Measurements from ENCODE around the gene SKP1.

SKP1 gene

GRCh38 chr5:134143431-134143830 is 33.3 kb downstream of the SKP1 start:
- CTCF ChIA-PET: interaction anchor here (0.6 to 11.4 kb wide), 2 partner anchors 15 to 102 kb away, joined by 3 to 219 read pairs; no protein-coding TSS in a partner anchor
- no peak for TF ChIP-seq CTCF (conservative IDR thresholded peaks at IDR 0.05; ENCODE audit: low read depth)
- no peak for DNase-seq (ENCODE audit: low spot score)
- H3K27ac ChIP-seq: peak overlapping the region; percentile 4; the same call in 1 of the 2 replicates
- POLR2A ChIA-PET (ENCODE audit: low non-redundant PET): no interaction called here

- ChIA-PET CTCF (interaction anchor here (0.7 to 11.4 kb wide), 2 partner anchors 8 to 102 kb away, joined by 3 to 219 read pairs; no protein-coding TSS in a partner anchor), POLR2A (ENCODE audit: low non-redundant PET) (no interaction called here)
- 0 out of 2 replicates have a peak overlapping the region, but pooled peaks have one; percentile 4 for H3K27ac ChIP-seq
- no peak for DNase-seq (ENCODE audit: low spot score)
- no peak for TF ChIP-seq CTCF (conservative IDR thresholded peaks at IDR 0.05; ENCODE audit: low read depth)
These were observed 33.9 kb downstream of the SKP1 start for GRCh38 chr5:134142806-134143205.

DNA sequence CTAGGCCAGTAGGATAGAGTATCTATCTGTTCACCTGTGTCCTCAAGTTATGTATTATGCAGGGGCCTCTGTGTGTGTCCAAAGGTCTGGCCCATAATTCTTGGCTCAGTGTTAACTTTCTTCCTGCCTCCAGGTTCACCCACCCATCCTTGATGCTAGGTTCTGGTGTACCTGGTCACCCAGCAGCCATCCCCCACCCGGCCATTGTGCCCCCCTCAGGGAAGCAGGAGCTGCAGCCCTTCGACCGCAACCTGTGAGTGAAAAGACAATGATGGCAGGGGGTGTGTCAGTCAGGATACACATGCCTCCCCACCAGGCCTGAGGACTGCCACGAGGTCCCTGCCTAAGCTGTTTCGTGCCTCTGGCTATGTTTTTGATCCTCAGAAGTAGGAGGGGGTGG is 34.7 kb downstream of the SKP1 start:
- DNase-seq (ENCODE audit: low spot score): no peak
- CTCF ChIA-PET: interaction anchor here (11.4 kb wide), 1 partner anchor 101 kb away, joined by 219 read pairs; no protein-coding TSS in a partner anchor
- TF ChIP-seq CTCF (conservative IDR thresholded peaks at IDR 0.05; ENCODE audit: low read depth): no peak
- POLR2A ChIA-PET (ENCODE audit: low non-redundant PET): no interaction called here
- peak overlapping the region; percentile 65 for H3K27ac ChIP-seq

- peak overlapping the region; percentile 65 for H3K27ac ChIP-seq
- ChIA-PET CTCF (interaction anchor here (0.5 to 11.4 kb wide), 9 partner anchors 11 to 700 kb away, joined by 3 to 219 read pairs (median 9); no protein-coding TSS in a partner anchor), POLR2A (ENCODE audit: low non-redundant PET) (no interaction called here)
- DNase-seq (ENCODE audit: low spot score): no peak
- TF ChIP-seq CTCF (conservative IDR thresholded peaks at IDR 0.05; ENCODE audit: low read depth): no peak
These were observed 35.3 kb downstream of the SKP1 start for GRCh38 chr5:134141331-134142050.

DNA sequence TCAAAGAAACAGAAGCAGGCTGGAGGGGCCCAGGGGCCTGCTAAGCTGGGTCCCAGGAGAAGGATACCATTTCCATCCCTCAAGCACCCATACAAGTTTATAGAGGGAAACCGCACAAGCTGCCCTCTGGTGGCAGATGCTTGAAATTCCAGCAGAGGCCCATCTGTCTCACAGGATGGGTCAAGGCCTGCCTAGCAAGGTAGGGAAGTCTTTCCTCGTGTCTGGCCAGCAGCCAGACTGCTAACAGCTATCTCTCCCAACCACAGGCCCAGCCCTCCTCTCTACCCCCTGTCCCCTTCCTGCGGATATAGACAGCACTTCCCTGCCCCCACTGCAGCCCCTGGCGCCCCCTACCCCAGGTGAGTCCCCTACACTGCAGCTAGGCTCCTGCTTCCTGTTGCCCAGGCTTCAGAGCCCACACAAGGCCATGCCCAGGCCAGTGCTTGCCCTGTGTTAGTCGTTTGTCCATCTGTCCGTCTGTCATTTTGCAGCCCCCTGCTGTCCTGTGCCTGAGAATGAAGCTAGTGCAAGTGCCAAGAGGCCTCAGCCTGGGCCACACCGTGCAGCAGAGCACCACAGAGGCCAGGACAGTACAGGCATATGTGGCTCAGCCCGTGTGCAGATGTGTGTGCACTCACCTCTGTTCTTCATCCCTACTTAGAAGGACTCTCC is 36.1 kb downstream of the SKP1 start:
- ChIA-PET CTCF (interaction anchor here (0.6 to 11.4 kb wide), 21 partner anchors 9 to 551 kb away, joined by 3 to 219 read pairs (median 5); no protein-coding TSS in a partner anchor), POLR2A (ENCODE audit: low non-redundant PET) (interaction anchor here (0.5 kb wide), 2 partner anchors 13 to 95 kb away, joined by 3 read pairs; no protein-coding TSS in a partner anchor)
- DNase-seq (ENCODE audit: low spot score): peak; percentile 93
- H3K27ac ChIP-seq: peak overlapping the region; percentile 65
- peak; percentile 93 for TF ChIP-seq CTCF (conservative IDR thresholded peaks at IDR 0.05; ENCODE audit: low read depth)

- ChIA-PET CTCF (interaction anchor here (0.6 to 11.4 kb wide), 18 partner anchors 9 to 151 kb away, joined by 3 to 219 read pairs (median 6); no protein-coding TSS in a partner anchor), POLR2A (ENCODE audit: low non-redundant PET) (interaction anchor here (0.6 kb wide), 1 partner anchor 23 kb away, joined by 4 read pairs; no protein-coding TSS in a partner anchor)
- no peak for TF ChIP-seq CTCF (conservative IDR thresholded peaks at IDR 0.05; ENCODE audit: low read depth)
- DNase-seq (ENCODE audit: low spot score): no peak
- peak overlapping the region; percentile 65 for H3K27ac ChIP-seq
These were observed 36.8 kb downstream of the SKP1 start for GRCh38 chr5:134139891-134140469.
